CD14-positive monocyte (primary cell): ENCODE results near the gene SNX13. TPM values are rescaled to one million over a fixed set of nuclear protein-coding genes. Genes with fewer than 3 reads are reported as not detected.
A peak's percentile ranks its signal among the peaks of the same experiment; 100 is the strongest.

Source experiments
- DNase-seq, 3 donors: peaks; one replicate each; pipeline ENCODE4 v3.0.0-alpha.2; 2011 to 2022
- H2AFZ ChIP-seq: 2 replicates; pipeline ENCODE4 v1.6.0; 2012; ENCODE audit warnings: mild to moderate bottlenecking, low read depth, low read length, inconsistent platforms; ENCODE audit not compliant: insufficient read depth, poor library complexity, severe bottlenecking
- H3K27ac ChIP-seq, 2 donors: 1 replicate in 1 of 2; 2 replicates in 1 of 2; pipeline ENCODE4 v1.5.1; 2012 to 2013; ENCODE audit warnings: low read length in 2 of 2, control low read depth in 1 of 2, inconsistent platforms in 1 of 2, low read depth in 1 of 2, mild to moderate bottlenecking in 1 of 2
- H3K27me3 ChIP-seq, 2 donors: one replicate each; pipeline versions ENCODE4 v1.6.0 to v1.6.1; 2011 to 2013; ENCODE audit warnings: low read length in 2 of 2; ENCODE audit not compliant: control insufficient read depth in 2 of 2, insufficient read depth in 2 of 2
- H3K36me3 ChIP-seq, 2 donors: replicated peaks in 1 of 2; 1 replicate in 1 of 2; 2 replicates in 1 of 2; pipeline versions ENCODE4 v1.5.1 to v1.6.1; 2012 to 2013; ENCODE audit warnings: low read length in 2 of 2, control low read depth in 1 of 2, inconsistent platforms in 1 of 2, mild to moderate bottlenecking in 1 of 2; ENCODE audit not compliant: insufficient read depth in 2 of 2, control insufficient read depth in 1 of 2
- H3K4me1 ChIP-seq, 2 donors: 1 replicate in 1 of 2; 2 replicates in 1 of 2; pipeline versions ENCODE4 v1.5.1 to v1.6.1; 2012 to 2013; ENCODE audit warnings: low read length in 2 of 2, control low read depth in 1 of 2, inconsistent platforms in 1 of 2, mild to moderate bottlenecking in 1 of 2, moderate library complexity in 1 of 2; ENCODE audit not compliant: insufficient read depth in 2 of 2, control insufficient read depth in 1 of 2
- H3K4me2 ChIP-seq: replicated peaks from 2 replicates; pipeline ENCODE3; 2012; ENCODE audit warnings: low read length, moderate library complexity, mild to moderate bottlenecking; ENCODE audit not compliant: poor library complexity, severe bottlenecking; ENCODE audit errors: extremely low read depth
- H3K4me3 ChIP-seq, 3 experiments: fragments of 200-600 bp in 1 of 3; sonication (generic) in 1 of 3; replicated peaks in 1 of 3; 1 replicate in 2 of 3; 2 replicates in 1 of 3; pipeline ENCODE4 v1.5.1; 2011 to 2013; ENCODE audit warnings: low read length in 3 of 3, mild to moderate bottlenecking in 3 of 3, control low read depth in 2 of 3, low read depth in 2 of 3, inconsistent platforms in 1 of 3, moderate library complexity in 1 of 3
- H3K79me2 ChIP-seq: 2 replicates; pipeline ENCODE4 v1.6.0; 2012; ENCODE audit warnings: mild to moderate bottlenecking, control low read depth, inconsistent platforms, low read length, moderate library complexity; ENCODE audit not compliant: insufficient read depth
- H3K9ac ChIP-seq: 2 replicates; pipeline ENCODE4 v1.6.0; 2017; ENCODE audit warnings: low read length, mild to moderate bottlenecking; ENCODE audit not compliant: insufficient read depth, poor library complexity, severe bottlenecking
- H3K9me3 ChIP-seq, 2 donors: replicated peaks in 1 of 2; 1 replicate in 1 of 2; 2 replicates in 1 of 2; pipeline versions ENCODE4 v1.5.1 to v1.6.1; 2012 to 2013; ENCODE audit warnings: low read length in 2 of 2, control low read depth in 1 of 2; ENCODE audit not compliant: control insufficient read depth in 1 of 2, insufficient read depth in 1 of 2
- H4K20me1 ChIP-seq: 2 replicates; pipeline ENCODE4 v1.6.0; 2012; ENCODE audit warnings: mild to moderate bottlenecking, low read length, control low read depth, moderate library complexity; ENCODE audit not compliant: insufficient read depth
- H3K27ac Mint-ChIP-seq, 7 donors: one replicate each; pipeline ENCODE4 v1.8.0; 2020; ENCODE audit warnings: mild to moderate bottlenecking in 7 of 7, mixed read lengths in 7 of 7, moderate library complexity in 6 of 7, inconsistent platforms in 2 of 7
- H3K27me3 Mint-ChIP-seq, 3 donors: one replicate each; pipeline ENCODE4 v1.8.0; 2021 to 2022; ENCODE audit warnings: low read depth in 3 of 3, mild to moderate bottlenecking in 3 of 3, mixed read lengths in 3 of 3, moderate library complexity in 3 of 3, inconsistent platforms in 1 of 3
- H3K36me3 Mint-ChIP-seq, 2 donors: one replicate each; pipeline ENCODE4 v1.8.0; 2020; ENCODE audit warnings: mixed read lengths in 2 of 2, inconsistent platforms in 1 of 2, mild to moderate bottlenecking in 1 of 2
- H3K4me1 Mint-ChIP-seq: one replicate; pipeline ENCODE4 v1.8.0; 2020; ENCODE audit warnings: mild to moderate bottlenecking, mixed read lengths
- H3K4me3 Mint-ChIP-seq, 2 donors: one replicate each; pipeline ENCODE4 v1.8.0; 2020; ENCODE audit warnings: mild to moderate bottlenecking in 2 of 2, mixed read lengths in 2 of 2, moderate library complexity in 1 of 2
- H3K9me3 Mint-ChIP-seq, 7 donors: one replicate each; pipeline ENCODE4 v1.8.0; 2020 to 2022; ENCODE audit warnings: mixed read lengths in 7 of 7, mild to moderate bottlenecking in 6 of 7, moderate library complexity in 6 of 7, inconsistent platforms in 2 of 7
- WGBS: methylation state at CpG from one replicate; pipeline ENCODE4 v1.1.5; 2013; ENCODE audit warnings: missing lambda C conversion rate; ENCODE audit not compliant: insufficient coverage; 5-methylcytosine and 5-hydroxymethylcytosine counted together
- intact Hi-C, 2 donors: fragments of 100-400 bp; cut with micrococcal nuclease; formaldehyde crosslinking; loops; one replicate each; pipeline versions ENCODE4 v1.15.0 to v1.15.1; 2023
- polyA plus RNA-seq, 3 donors: library from polyadenylated mRNA; depleted of rRNA in 1 of 3; unstranded in 2 of 3; stranded (reverse) in 1 of 3; fragments of 300-500 nt in 2 of 3; fragments of >200 nt in 1 of 3; fragmentation: Illumina TruSeq in 2 of 3; gene quantifications; 1 replicate in 2 of 3; 2 replicates in 1 of 3; pipeline ENCODE4 v1.2.3, GENCODE V29; 2012 to 2021
- TF ChIP-seq, protein P1 (sequence below): fragments of 200-600 bp; IDR thresholded peaks from one replicate; pipeline ENCODE4 v1.8.0; 2022; ENCODE audit warnings: antibody characterized with exemption, mild to moderate bottlenecking

Gene SNX13
- polyA plus RNA-seq, 3 donors, result 12.1 to 31.3 (median 17.4) TPM

DNA sequence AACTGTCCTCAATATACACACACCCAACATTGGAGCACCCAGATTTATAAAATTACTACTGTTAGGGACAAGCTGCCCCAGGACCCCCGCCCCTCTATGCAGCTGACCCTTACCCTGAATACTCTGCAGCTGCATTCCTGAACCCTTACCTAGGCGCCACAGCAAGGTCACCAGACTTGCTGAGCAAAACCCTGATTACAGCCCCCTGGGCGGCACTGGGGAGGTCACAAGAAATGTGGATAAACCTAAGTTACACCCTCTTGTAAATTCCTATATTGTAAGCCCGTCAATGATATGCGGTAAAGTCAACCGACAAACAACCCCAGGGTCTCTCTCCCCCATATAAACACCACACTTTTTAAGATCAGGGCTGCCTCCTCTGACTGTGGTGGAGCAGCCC lies 25.1 kb downstream of the SNX13 start:
- H3K4me1 Mint-ChIP-seq, result peaks cover 2% of the 10 kb centered on the region
- Histone ChIP-seq H4K20me1 (peaks cover 100% of the 10 kb centered on the region), H3K4me1 (no peaks in the 10 kb centered on the region), H3K4me2 (no peak overlapping the region), H3K4me3 (no peak overlapping the region), H2AFZ (no peak overlapping the region), H3K9me3 (peaks cover 0 to 11% of the 10 kb centered on the region in 2 donors), H3K27ac (no peak overlapping the region), H3K36me3 (no peaks in the 10 kb centered on the region), H3K9ac (no peak overlapping the region), H3K79me2 (peaks cover 99% of the 10 kb centered on the region), H3K27me3 (no peaks in the 10 kb centered on the region)
- peaks cover 0 to 11% (median 4%) of the 10 kb centered on the region in 7 donors for H3K9me3 Mint-ChIP-seq
- TF ChIP-seq, protein P1, sequence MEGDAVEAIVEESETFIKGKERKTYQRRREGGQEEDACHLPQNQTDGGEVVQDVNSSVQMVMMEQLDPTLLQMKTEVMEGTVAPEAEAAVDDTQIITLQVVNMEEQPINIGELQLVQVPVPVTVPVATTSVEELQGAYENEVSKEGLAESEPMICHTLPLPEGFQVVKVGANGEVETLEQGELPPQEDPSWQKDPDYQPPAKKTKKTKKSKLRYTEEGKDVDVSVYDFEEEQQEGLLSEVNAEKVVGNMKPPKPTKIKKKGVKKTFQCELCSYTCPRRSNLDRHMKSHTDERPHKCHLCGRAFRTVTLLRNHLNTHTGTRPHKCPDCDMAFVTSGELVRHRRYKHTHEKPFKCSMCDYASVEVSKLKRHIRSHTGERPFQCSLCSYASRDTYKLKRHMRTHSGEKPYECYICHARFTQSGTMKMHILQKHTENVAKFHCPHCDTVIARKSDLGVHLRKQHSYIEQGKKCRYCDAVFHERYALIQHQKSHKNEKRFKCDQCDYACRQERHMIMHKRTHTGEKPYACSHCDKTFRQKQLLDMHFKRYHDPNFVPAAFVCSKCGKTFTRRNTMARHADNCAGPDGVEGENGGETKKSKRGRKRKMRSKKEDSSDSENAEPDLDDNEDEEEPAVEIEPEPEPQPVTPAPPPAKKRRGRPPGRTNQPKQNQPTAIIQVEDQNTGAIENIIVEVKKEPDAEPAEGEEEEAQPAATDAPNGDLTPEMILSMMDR, result no peak
- intact Hi-C loops, result no loop called here
- H3K36me3 Mint-ChIP-seq, result peaks cover 0 to 13% of the 10 kb centered on the region in 2 donors
- H3K27ac Mint-ChIP-seq, result no peak overlapping the region
- no peak overlapping the region for H3K4me3 Mint-ChIP-seq
- 100% methylated on average over 4 of the region's 6 CpGs for whole genome bisulfite sequencing
- DNase-seq, result no peak
- H3K27me3 Mint-ChIP-seq, result peaks cover 0 to 5% (median 0%) of the 10 kb centered on the region in 3 donors

- peak overlapping the region in 1 of 7 donors; percentile 8 for H3K27ac Mint-ChIP-seq
- H3K27me3 Mint-ChIP-seq, result peaks cover 0 to 5% (median 0%) of the 10 kb centered on the region in 3 donors
- no peak for DNase-seq
- H3K4me1 ChIP-seq, result no peaks in the 10 kb centered on the region
- H3K4me2 ChIP-seq, result no peak overlapping the region
- TF ChIP-seq, protein P1, result no peak
- peaks cover under 1 to 11% (median 5%) of the 10 kb centered on the region in 7 donors for H3K9me3 Mint-ChIP-seq
- H3K4me3 Mint-ChIP-seq, result no peak overlapping the region
- WGBS, result 83% methylated on average over 1 of the region's 2 CpGs
- H3K9ac ChIP-seq, result no peak overlapping the region
- no peaks in the 10 kb centered on the region for H3K36me3 ChIP-seq
- peaks cover 100% of the 10 kb centered on the region for H4K20me1 ChIP-seq
- H2AFZ ChIP-seq, result no peak overlapping the region
- H3K9me3 ChIP-seq, result peaks cover 0 to 11% of the 10 kb centered on the region in 2 donors
- H3K36me3 Mint-ChIP-seq, result peaks cover 1 to 15% of the 10 kb centered on the region in 2 donors
- H3K27ac ChIP-seq, result no peak overlapping the region
- peaks cover 99% of the 10 kb centered on the region for H3K79me2 ChIP-seq
- H3K4me3 ChIP-seq, result no peak overlapping the region
- no peaks in the 10 kb centered on the region for H3K27me3 ChIP-seq
- intact Hi-C loops, result no loop called here
- peaks cover 7% of the 10 kb centered on the region for H3K4me1 Mint-ChIP-seq
These were observed 27.0 kb downstream of the SNX13 start for GRCh38 chr7:17913250-17913649.
